ENCODE data around the gene ARMC9. TPM values are rescaled to one million over a fixed set of nuclear protein-coding genes. Genes with fewer than 3 reads are reported as not detected.
"Not testable (repeated sequence)": the region's sequence is repeated elsewhere in the genome, so short reads cannot be mapped to it uniquely, and the experiment has no call there.

The ARMC9 gene
- 38.3 and 39.4 TPM in 2 replicates for total RNA-seq (2014; rRNA removed; shearing (Covaris generic))

- DNase-seq (ENCODE audit: low read depth), result peak; percentile 87
Observed at GRCh38 chr2:231198291-231199173, at the start of gene ARMC9. TSS of gene ARMC9 (plus strand) at chr2:231198631. CDS start at chr2:231206239, 7,608 bp downstream.

- DNase-seq (ENCODE audit: low read depth), result no peak
Observed at GRCh38 chr2:231152800-231153557, 45.5 kb upstream of the ARMC9 start.

GRCh38 chr2:231159306-231159705 lies 39.1 kb upstream of the ARMC9 start:
- DNase-seq (ENCODE audit: low read depth), result no peak

- DNase-seq (ENCODE audit: low read depth), result no peak
Observed at GRCh38 chr2:231160701-231161100, 37.7 kb upstream of the ARMC9 start.

- no peak for DNase-seq (ENCODE audit: low read depth)
Observed at GRCh38 chr2:231161252-231161839, 37.1 kb upstream of the ARMC9 start.

GRCh38 chr2:231161877-231162329 lies 36.5 kb upstream of the ARMC9 start:
- no peak for DNase-seq (ENCODE audit: low read depth)

- no peak for DNase-seq (ENCODE audit: low read depth)
Observed at GRCh38 chr2:231163011-231163410, 35.4 kb upstream of the ARMC9 start.

- DNase-seq (ENCODE audit: low read depth), result no peak
Observed at GRCh38 chr2:231163414-231164095, 34.9 kb upstream of the ARMC9 start.

- DNase-seq (ENCODE audit: low read depth), result no peak
Observed at GRCh38 chr2:231167745-231168459, 30.5 kb upstream of the ARMC9 start.

GRCh38 chr2:231168460-231169139 lies 29.8 kb upstream of the ARMC9 start:
- DNase-seq (ENCODE audit: low read depth), result no peak

- no peak for DNase-seq (ENCODE audit: low read depth)
Observed at GRCh38 chr2:231169488-231169887, 28.9 kb upstream of the ARMC9 start.

GRCh38 chr2:231170055-231170454 lies 28.4 kb upstream of the ARMC9 start:
- no peak for DNase-seq (ENCODE audit: low read depth)

GRCh38 chr2:231172025-231172424 lies 26.4 kb upstream of the ARMC9 start:
- DNase-seq (ENCODE audit: low read depth), result no peak

GRCh38 chr2:231174211-231174651 lies 24.2 kb upstream of the ARMC9 start:
- no peak for DNase-seq (ENCODE audit: low read depth)

GRCh38 chr2:231176066-231176465 lies 22.4 kb upstream of the ARMC9 start:
- DNase-seq (ENCODE audit: low read depth), result no peak

- DNase-seq (ENCODE audit: low read depth), result no peak
Observed at GRCh38 chr2:231177156-231178025, 21.0 kb upstream of the ARMC9 start.

GRCh38 chr2:231178805-231179204 lies 19.6 kb upstream of the ARMC9 start:
- DNase-seq (ENCODE audit: low read depth), result not testable (repeated sequence)

GRCh38 chr2:231181860-231182512 lies 16.4 kb upstream of the ARMC9 start:
- DNase-seq (ENCODE audit: low read depth), result peak; percentile 70

- peak; percentile 23 for DNase-seq (ENCODE audit: low read depth)
Observed at GRCh38 chr2:231182513-231182899, 15.9 kb upstream of the ARMC9 start.
